AG09319 (cell line): ENCODE measurements around the gene ARHGAP44.

Source experiments
- DNase-seq: peaks from one replicate; pipeline ENCODE4 v3.0.0-alpha.2; 2010; ENCODE audit warnings: low read depth; ENCODE audit errors: extremely low read depth
- TF ChIP-seq, protein P1 (sequence below): IDR thresholded peaks from 2 replicates; pipeline ENCODE4 v1.5.1; 2011; ENCODE audit warnings: low read depth, mild to moderate bottlenecking, inconsistent platforms, low read length, moderate library complexity

ARHGAP44 gene

DNA sequence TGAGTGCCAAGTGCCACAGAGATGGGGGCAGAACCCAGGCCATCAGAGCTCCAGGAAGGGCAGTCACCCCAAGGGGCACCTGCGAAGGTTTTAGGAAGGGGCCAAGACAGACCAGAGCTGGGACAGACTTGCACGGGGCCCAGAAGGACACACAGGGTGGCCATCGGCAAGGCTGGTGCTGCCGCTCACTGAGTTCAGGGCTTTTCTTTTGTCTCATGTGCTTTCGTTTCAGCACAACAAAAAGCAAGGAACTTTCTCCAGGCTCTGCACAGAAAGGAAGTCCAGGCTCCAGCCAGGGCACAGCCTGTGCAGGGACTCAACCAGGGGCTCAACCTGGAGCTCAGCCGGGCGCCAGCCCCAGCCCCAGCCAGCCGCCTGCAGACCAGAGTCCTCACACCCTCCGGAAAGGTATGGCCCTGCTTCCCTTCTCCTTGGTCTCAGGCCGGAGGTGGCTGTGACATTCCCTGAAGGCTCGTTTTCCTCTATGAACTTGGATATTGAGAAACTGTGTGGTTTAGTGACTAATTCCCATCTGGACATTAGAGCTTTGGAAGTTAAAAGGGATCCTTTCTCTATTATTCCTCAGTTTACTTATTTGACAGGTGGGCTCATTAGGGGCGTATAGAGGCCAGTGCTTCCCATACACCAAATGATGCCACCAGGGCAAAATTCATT lies 190.7 kb downstream of the ARHGAP44 start:
- TF ChIP-seq, protein P1, sequence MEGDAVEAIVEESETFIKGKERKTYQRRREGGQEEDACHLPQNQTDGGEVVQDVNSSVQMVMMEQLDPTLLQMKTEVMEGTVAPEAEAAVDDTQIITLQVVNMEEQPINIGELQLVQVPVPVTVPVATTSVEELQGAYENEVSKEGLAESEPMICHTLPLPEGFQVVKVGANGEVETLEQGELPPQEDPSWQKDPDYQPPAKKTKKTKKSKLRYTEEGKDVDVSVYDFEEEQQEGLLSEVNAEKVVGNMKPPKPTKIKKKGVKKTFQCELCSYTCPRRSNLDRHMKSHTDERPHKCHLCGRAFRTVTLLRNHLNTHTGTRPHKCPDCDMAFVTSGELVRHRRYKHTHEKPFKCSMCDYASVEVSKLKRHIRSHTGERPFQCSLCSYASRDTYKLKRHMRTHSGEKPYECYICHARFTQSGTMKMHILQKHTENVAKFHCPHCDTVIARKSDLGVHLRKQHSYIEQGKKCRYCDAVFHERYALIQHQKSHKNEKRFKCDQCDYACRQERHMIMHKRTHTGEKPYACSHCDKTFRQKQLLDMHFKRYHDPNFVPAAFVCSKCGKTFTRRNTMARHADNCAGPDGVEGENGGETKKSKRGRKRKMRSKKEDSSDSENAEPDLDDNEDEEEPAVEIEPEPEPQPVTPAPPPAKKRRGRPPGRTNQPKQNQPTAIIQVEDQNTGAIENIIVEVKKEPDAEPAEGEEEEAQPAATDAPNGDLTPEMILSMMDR: no peak
- no peak for DNase-seq

DNA sequence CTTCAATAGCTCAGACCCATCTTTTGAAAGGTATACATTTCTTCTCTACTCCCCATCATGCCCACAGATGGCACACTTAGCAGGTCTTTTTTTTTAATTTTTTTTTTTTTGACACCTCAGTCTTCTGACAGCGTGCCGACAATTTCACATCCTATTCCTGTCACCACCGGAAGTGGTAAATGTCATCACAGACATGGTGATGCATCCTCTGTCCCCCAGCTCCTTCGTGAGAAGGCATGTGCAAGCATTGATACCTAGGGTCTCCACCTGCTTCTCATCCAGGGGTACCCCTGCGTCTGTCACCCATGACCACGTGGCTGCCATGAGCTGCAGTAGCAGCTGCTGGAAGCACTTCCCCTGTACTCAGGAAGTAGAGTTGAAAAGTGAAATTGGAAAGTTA lies 192.9 kb downstream of the ARHGAP44 start:
- TF ChIP-seq, protein P1: no peak
- DNase-seq: no peak

DNA sequence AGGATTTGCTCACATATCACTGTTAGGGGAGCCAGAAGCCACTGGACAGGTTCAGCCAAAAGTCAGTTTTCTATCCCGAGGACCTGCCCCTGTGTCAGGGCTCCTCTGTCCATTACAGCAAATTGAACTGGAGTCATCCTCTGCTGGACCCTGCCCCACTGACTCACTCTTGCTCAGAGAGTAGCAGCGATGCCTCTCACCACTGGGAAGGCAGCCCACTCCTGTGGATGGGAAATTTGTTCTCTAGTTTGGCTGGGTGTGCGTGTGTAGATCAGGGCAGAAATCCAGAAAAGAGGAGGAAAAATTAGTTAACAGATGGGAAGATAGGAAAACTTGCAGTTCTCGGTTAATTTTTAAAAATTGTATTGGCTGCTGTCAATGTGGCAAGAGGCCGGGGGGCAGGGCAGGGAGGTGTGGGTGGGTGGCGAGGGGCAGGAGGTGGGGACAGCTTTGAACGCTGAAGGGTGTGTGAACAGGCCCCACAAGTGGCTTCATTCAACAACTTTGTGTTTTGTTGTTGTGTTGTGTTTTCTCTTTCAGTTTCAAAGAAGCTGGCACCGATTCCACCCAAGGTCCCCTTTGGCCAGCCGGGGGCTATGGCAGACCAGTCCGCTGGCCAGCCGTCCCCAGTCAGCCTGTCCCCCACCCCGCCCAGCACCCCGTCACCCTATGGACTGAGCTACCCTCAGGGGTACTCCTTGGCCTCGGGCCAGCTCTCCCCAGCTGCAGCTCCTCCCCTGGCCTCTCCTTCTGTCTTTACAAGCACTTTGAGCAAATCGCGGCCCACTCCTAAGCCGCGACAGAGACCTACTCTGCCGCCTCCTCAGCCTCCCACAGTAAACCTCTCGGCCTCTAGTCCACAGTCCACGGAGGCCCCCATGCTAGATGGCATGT lies 194.9 kb downstream of the ARHGAP44 start:
- TF ChIP-seq, protein P1: no peak
- peak; percentile 84 for DNase-seq

DNA sequence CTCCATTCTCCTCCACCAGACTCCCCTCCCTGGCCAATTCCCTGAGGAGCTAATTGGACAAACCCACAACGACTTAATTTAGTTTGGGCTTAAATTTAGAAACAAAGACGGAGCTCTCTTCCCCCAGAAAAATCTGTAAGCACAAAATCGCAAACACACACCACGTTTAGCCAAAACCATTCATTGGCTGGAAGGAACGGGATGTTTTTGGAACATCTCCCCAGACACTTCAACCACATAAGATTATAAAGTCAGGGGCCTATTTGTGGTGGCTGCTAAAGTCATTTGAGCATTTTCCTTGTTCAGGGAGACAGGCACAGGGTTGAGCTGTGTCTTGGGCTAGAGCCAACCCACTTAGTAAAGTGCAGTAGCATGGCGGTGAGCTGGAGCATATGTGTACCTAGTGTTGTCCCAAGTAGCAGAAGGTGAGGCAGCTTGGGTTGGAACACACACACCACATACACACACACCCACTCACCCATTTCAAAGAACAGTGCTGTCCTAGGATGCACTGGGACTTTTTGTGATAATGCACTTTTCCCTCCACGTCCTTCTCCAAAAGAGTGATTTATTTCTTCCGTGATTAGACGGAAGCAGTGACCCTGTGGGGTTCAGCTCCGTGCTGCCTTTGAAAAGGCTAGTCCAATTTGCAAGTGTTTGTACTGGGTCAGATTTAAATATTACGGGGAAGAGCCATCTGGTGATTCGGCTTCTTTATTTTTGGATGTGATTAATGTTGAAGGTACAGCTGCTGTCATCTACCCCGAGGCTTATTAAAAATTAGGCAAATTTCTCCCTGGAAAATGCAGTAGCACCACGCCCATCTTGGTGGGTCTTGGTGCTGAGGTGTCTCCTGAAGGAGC lies 196.4 kb downstream of the ARHGAP44 start:
- no peak for DNase-seq
- TF ChIP-seq, protein P1: no peak

DNA sequence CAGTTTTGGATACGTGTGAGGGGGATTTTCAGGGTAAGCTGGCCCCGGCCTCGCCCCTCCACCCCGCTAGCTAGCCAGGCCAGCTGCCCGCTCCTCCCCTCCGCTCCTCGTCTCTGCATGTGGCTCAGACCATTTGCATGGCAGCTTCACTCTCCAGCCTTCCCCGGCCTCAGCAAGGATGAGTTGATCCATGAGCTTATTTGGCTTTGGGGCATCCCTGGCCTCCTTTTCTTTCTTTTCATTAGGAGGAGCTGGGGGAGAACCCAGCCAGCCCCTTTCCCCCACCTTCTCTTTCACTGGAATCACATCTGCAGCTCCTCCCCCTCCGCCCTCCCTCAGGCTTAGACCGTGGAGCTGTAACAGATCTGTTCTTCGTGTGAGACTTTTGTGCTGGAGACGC lies 197.8 kb downstream of the ARHGAP44 start:
- DNase-seq: no peak
- TF ChIP-seq, protein P1: no peak

DNA sequence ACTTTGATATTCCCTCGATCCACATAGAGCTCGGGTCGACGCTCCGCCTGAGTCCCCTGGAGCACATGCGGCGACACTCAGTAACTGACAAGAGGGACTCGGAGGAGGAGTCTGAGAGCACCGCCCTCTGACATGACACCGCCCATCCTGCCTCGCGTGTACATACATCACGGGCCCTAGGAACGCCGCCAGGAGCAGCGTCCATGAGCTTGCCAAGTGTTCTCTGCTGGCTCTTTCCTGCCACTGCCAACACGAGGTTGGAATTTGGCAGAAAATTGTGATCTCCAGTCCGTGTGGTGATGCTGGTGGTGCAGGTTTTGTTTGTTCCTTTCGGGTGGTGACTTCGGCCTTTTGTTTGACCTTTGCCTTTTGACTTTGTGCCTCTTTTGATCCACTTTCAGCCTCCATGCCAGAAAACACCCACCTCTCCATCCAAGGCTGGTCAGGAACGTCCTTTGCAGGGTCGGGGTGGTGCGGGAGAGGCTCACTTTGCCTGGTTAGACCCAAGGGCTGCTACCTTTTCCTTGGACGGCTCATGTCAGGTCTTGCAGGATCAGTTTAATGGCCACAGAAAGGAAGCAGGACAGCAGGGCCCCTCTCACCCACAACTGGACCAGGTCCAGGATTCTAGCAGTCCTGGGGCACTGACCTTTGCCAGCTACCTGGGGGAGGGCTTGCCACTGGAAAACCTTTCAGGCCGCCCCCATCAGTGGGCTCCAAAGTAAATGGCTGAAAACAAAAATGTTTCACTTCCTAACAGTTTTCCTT lies 200.9 kb downstream of the ARHGAP44 start:
- DNase-seq: no peak
- TF ChIP-seq, protein P1: no peak
